Measurements from ENCODE around the gene CRISPLD2. TPM values are rescaled to one million over a fixed set of nuclear protein-coding genes. Genes with fewer than 3 reads are reported as not detected.

The CRISPLD2 gene
- polyA plus RNA-seq, 1 donor from 2014 or later = 0.06 TPM

GRCh38 chr16:84834403-84834772 is 14.6 kb downstream of the CRISPLD2 start:
- H3K4me3 ChIP-seq (ENCODE audit: low read length) = no peak overlapping the region
- no peak overlapping the region for H3K9ac ChIP-seq (ENCODE audit: low read length)
- H3K27me3 ChIP-seq (ENCODE audit: insufficient read depth, low read depth, low read length) = no peaks in the 10 kb centered on the region
- no peaks in the 10 kb centered on the region for H3K79me2 ChIP-seq (replicated peaks; ENCODE audit: insufficient read depth, low read length)
- H3K27ac ChIP-seq (ENCODE audit: low read length) = no peak overlapping the region
- H2AFZ ChIP-seq (ENCODE audit: low read depth, low read length) = no peak overlapping the region
- no peaks in the 10 kb centered on the region for H3K9me2 ChIP-seq (ENCODE audit: insufficient read depth, low read length)
- no peak overlapping the region for H3K4me2 ChIP-seq (ENCODE audit: low read length)
- H4K20me1 ChIP-seq (ENCODE audit: insufficient read depth) = no peaks in the 10 kb centered on the region
- TF ChIP-seq SMC3 (conservative IDR thresholded peaks at IDR 0.05; ENCODE audit: poor library complexity) = no peak
- no peak for TF ChIP-seq REST (IDR thresholded peaks at IDR 0.05; ENCODE audit: borderline replicate concordance)
- no peak for TF ChIP-seq CTCF (IDR thresholded peaks at IDR 0.05; ENCODE audit: poor library complexity, severe bottlenecking)
- no peak for TF ChIP-seq TAF1 (IDR thresholded peaks at IDR 0.05; ENCODE audit: low read depth)
- no peak for TF ChIP-seq RAD21 (conservative IDR thresholded peaks at IDR 0.05)
- no peak for TF ChIP-seq MXI1 (conservative IDR thresholded peaks at IDR 0.05; ENCODE audit: poor library complexity, severe bottlenecking)
- no peak for TF ChIP-seq EP300 (conservative IDR thresholded peaks at IDR 0.05; ENCODE audit: poor library complexity, severe bottlenecking)
- TF ChIP-seq EZH2 (IDR thresholded peaks at IDR 0.05; ENCODE audit: borderline replicate concordance, insufficient read depth, low read length, poor library complexity, severe bottlenecking) = no peak
- no peaks in the 10 kb centered on the region for H3K9me3 ChIP-seq (ENCODE audit: low read length)
- H3K36me3 ChIP-seq (ENCODE audit: insufficient read depth, low read length) = no peaks in the 10 kb centered on the region
- H3F3A ChIP-seq (ENCODE audit: insufficient read depth, low read length, poor library complexity, severe bottlenecking) = no peaks in the 10 kb centered on the region

DNA sequence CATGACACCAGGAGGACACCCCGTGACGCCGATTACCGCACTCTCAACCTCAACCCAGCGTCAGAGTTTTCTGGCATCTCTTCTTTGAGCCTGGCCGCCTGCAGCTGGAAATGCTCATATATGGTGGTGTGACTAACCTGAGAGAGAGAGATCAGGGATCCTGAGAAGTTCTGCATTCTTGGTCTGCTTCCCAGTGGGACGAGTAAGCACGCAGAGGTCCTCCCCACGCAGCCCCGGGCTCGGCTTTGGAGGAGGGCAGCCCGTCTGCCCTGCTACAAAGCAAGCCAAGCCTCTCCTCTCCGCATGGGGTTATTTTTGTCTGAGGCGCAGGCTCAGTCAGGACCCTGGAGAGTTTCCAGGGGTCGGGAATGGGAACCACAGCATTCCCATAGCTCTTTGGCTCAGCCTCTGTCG is 16.5 kb downstream of the CRISPLD2 start:
- no peaks in the 10 kb centered on the region for H4K20me1 ChIP-seq (ENCODE audit: insufficient read depth)
- no peak overlapping the region for H3K9ac ChIP-seq (ENCODE audit: low read length)
- H3K4me2 ChIP-seq (ENCODE audit: low read length) = no peak overlapping the region
- no peaks in the 10 kb centered on the region for H3K9me3 ChIP-seq (ENCODE audit: low read length)
- no peaks in the 10 kb centered on the region for H3K27me3 ChIP-seq (ENCODE audit: insufficient read depth, low read depth, low read length)
- no peaks in the 10 kb centered on the region for H3K9me2 ChIP-seq (ENCODE audit: insufficient read depth, low read length)
- no peaks in the 10 kb centered on the region for H3K36me3 ChIP-seq (ENCODE audit: insufficient read depth, low read length)
- no peak overlapping the region for H3K27ac ChIP-seq (ENCODE audit: low read length)
- H3F3A ChIP-seq (ENCODE audit: insufficient read depth, low read length, poor library complexity, severe bottlenecking) = no peaks in the 10 kb centered on the region
- H2AFZ ChIP-seq (ENCODE audit: low read depth, low read length) = no peak overlapping the region
- TF ChIP-seq CTCF (IDR thresholded peaks at IDR 0.05; ENCODE audit: poor library complexity, severe bottlenecking) (no peak), TAF1 (IDR thresholded peaks at IDR 0.05; ENCODE audit: low read depth) (no peak)
- H3K79me2 ChIP-seq (replicated peaks; ENCODE audit: insufficient read depth, low read length) = no peaks in the 10 kb centered on the region
- H3K4me3 ChIP-seq (ENCODE audit: low read length) = no peak overlapping the region
